Neural cell (in vitro differentiated cells): Measurements from ENCODE around the gene C4orf51. TPM values are rescaled to one million over a fixed set of nuclear protein-coding genes. Genes with fewer than 3 reads are reported as not detected.

Experiments used
- H2AFZ ChIP-seq: fragments of 200-600, 300-800 bp; sonication (generic), shearing (Covaris generic); 2 replicates; pipeline ENCODE4 v1.6.0; 2014; ENCODE audit warnings: low read depth, mild to moderate bottlenecking, antibody characterized with exemption, low read length, moderate library complexity
- H3F3A ChIP-seq: fragments of 200-600 bp; shearing (Covaris generic); 2 replicates; pipeline ENCODE4 v1.6.1; 2016; ENCODE audit warnings: mild to moderate bottlenecking, moderate library complexity, mixed read lengths, antibody characterized with exemption, low read length; ENCODE audit not compliant: insufficient read depth, poor library complexity, severe bottlenecking
- H3K27ac ChIP-seq: fragments of 200-600, 300-800 bp; sonication (generic), shearing (Covaris generic); 2 replicates; pipeline ENCODE4 v1.5.1; 2014; ENCODE audit warnings: mild to moderate bottlenecking, low read length, moderate library complexity
- H3K27me3 ChIP-seq: fragments of 300-800, 200-600 bp; sonication (generic), shearing (Covaris generic); 2 replicates; pipeline ENCODE4 v1.6.0; 2014; ENCODE audit warnings: mild to moderate bottlenecking, low read depth, low read length, moderate library complexity; ENCODE audit not compliant: insufficient read depth
- H3K36me3 ChIP-seq: fragments of 300-800, 200-600 bp; sonication (generic), shearing (Covaris generic); 2 replicates; pipeline ENCODE4 v1.5.1; 2014; ENCODE audit warnings: mild to moderate bottlenecking, antibody characterized with exemption, low read length, moderate library complexity; ENCODE audit not compliant: insufficient read depth
- H3K4me2 ChIP-seq: fragments of 300-800, 200-600 bp; sonication (generic), shearing (Covaris generic); 2 replicates; pipeline ENCODE4 v1.6.0; 2014; ENCODE audit warnings: mild to moderate bottlenecking, low read length
- H3K4me3 ChIP-seq: fragments of 300-800, 200-600 bp; sonication (generic), shearing (Covaris generic); 2 replicates; pipeline ENCODE4 v1.5.1; 2014; ENCODE audit warnings: mild to moderate bottlenecking, low read length, moderate library complexity
- H3K79me2 ChIP-seq: fragments of 200-600 bp; shearing (Covaris generic); replicated peaks from 2 replicates; pipeline ENCODE4 v1.6.0; 2014; ENCODE audit warnings: mild to moderate bottlenecking, low read length, moderate library complexity; ENCODE audit not compliant: insufficient read depth
- H3K9ac ChIP-seq: fragments of 300-800, 200-600 bp; sonication (generic), shearing (Covaris generic); 2 replicates; pipeline ENCODE4 v1.6.1; 2016; ENCODE audit warnings: mild to moderate bottlenecking, low read length, mixed read lengths
- H3K9me2 ChIP-seq: fragments of 200-600 bp; shearing (Covaris generic); 2 replicates; pipeline ENCODE4 v1.6.1; 2016; ENCODE audit warnings: mild to moderate bottlenecking, low read length, mixed read lengths; ENCODE audit not compliant: insufficient read depth
- H3K9me3 ChIP-seq: fragments of 200-600, 300-800 bp; sonication (generic), shearing (Covaris generic); 2 replicates; pipeline ENCODE4 v1.6.1; 2016; ENCODE audit warnings: mild to moderate bottlenecking, mixed run types, low read length, moderate library complexity, mixed read lengths
- H4K20me1 ChIP-seq: fragments of 200-600 bp; shearing (Covaris generic); 2 replicates; pipeline ENCODE4 v1.6.1; 2016; ENCODE audit warnings: mild to moderate bottlenecking, mixed run types; ENCODE audit not compliant: insufficient read depth
- EP300 ChIP-seq: fragments of 450-650 bp; conservative IDR thresholded peaks from 2 replicates; pipeline ENCODE4 v1.6.1; 2014; ENCODE audit warnings: antibody characterized with exemption, mild to moderate bottlenecking, moderate library complexity; ENCODE audit not compliant: poor library complexity, severe bottlenecking
- EZH2 ChIP-seq: fragments of 200-600, 300-800 bp; shearing (Covaris generic), sonication (generic); IDR thresholded peaks from 2 replicates; pipeline ENCODE4 v1.6.1; 2014; ENCODE audit warnings: antibody characterized with exemption, low read length, borderline replicate concordance, mild to moderate bottlenecking; ENCODE audit not compliant: insufficient read depth, poor library complexity, severe bottlenecking
- MXI1 ChIP-seq: fragments of 450-650 bp; conservative IDR thresholded peaks from 2 replicates; pipeline ENCODE4 v1.6.1; 2014; ENCODE audit warnings: antibody characterized with exemption, mild to moderate bottlenecking; ENCODE audit not compliant: poor library complexity, severe bottlenecking
- POLR2AphosphoS5 ChIP-seq: IDR thresholded peaks from 2 replicates; pipeline ENCODE4 v1.6.1; 2012
- RAD21 ChIP-seq: fragments of 450-650 bp; conservative IDR thresholded peaks from 2 replicates; pipeline ENCODE4 v1.6.1; 2014; ENCODE audit warnings: antibody characterized with exemption, mild to moderate bottlenecking, moderate library complexity
- REST ChIP-seq: IDR thresholded peaks from 2 replicates; pipeline ENCODE4 v1.6.1; 2012; ENCODE audit warnings: borderline replicate concordance
- SMC3 ChIP-seq: fragments of 450-650 bp; conservative IDR thresholded peaks from 2 replicates; pipeline ENCODE4 v1.6.1; 2014; ENCODE audit warnings: antibody characterized with exemption, mild to moderate bottlenecking, moderate library complexity; ENCODE audit not compliant: poor library complexity
- TAF1 ChIP-seq: IDR thresholded peaks from 2 replicates; pipeline ENCODE4 v1.6.1; 2012; ENCODE audit warnings: low read depth
- polyA plus RNA-seq: library from polyadenylated mRNA; depleted of rRNA; stranded (reverse); fragments of >200 nt; gene quantifications from 2 replicates; pipeline ENCODE4 v1.2.3, GENCODE V29; 2014
- TF ChIP-seq, protein P1 (sequence below): fragments of 450-650 bp; IDR thresholded peaks from 2 replicates; pipeline ENCODE4 v1.5.1; 2014; ENCODE audit warnings: antibody characterized with exemption, mild to moderate bottlenecking, moderate library complexity; ENCODE audit not compliant: poor library complexity, severe bottlenecking

C4orf51 gene
- polyA plus RNA-seq, 1 donor from 2014 or later, result not detected

DNA sequence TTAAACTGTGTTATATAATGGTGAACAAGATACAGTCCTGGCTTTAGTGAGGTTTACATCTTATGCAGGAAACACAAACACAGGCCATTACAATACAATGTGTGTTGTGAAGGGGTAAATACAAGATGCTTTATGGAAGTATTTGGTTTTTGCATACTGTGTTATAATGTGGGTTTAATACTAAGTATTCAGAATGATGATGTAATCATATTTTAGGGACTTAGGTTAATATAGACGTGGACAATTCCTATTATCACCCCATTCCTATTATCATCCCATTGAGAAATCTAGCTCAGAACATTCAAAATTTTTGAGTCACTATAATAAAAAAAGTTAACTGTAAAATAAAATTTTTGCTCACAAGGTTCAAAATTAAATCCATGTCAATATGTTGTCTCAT, 36.7 kb upstream of the C4orf51 start:
- Histone ChIP-seq H3K9me3 (no peaks in the 10 kb centered on the region), H3K4me3 (no peak overlapping the region), H3F3A (no peaks in the 10 kb centered on the region), H3K36me3 (peaks cover 12% of the 10 kb centered on the region), H3K79me2 (no peaks in the 10 kb centered on the region), H2AFZ (no peak overlapping the region), H4K20me1 (no peaks in the 10 kb centered on the region), H3K27ac (no peak overlapping the region), H3K9ac (no peak overlapping the region), H3K27me3 (no peaks in the 10 kb centered on the region), H3K4me2 (no peak overlapping the region), H3K9me2 (no peaks in the 10 kb centered on the region)
- no peak for TF ChIP-seq RAD21

DNA sequence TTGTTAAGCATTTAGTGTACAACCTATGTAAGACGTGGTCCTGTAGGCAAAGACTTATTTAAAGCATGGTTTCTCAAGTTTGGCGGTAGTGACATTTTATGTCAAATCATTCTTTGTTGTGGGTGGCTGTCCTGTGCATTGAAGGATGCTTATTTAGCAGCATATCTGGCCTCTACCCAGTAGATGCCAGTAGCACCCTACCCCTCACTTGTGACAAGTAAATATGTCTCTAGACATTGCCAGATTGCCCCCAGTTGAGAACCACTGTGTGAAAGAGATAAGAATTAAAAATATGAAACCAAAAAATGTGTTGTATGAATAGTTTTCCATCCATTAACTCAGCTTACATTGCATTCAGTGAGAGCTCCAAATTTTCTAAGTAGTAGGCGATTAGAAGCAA, 35.2 kb upstream of the C4orf51 start:
- no peaks in the 10 kb centered on the region for H3K27me3 ChIP-seq
- TF ChIP-seq, protein P1, sequence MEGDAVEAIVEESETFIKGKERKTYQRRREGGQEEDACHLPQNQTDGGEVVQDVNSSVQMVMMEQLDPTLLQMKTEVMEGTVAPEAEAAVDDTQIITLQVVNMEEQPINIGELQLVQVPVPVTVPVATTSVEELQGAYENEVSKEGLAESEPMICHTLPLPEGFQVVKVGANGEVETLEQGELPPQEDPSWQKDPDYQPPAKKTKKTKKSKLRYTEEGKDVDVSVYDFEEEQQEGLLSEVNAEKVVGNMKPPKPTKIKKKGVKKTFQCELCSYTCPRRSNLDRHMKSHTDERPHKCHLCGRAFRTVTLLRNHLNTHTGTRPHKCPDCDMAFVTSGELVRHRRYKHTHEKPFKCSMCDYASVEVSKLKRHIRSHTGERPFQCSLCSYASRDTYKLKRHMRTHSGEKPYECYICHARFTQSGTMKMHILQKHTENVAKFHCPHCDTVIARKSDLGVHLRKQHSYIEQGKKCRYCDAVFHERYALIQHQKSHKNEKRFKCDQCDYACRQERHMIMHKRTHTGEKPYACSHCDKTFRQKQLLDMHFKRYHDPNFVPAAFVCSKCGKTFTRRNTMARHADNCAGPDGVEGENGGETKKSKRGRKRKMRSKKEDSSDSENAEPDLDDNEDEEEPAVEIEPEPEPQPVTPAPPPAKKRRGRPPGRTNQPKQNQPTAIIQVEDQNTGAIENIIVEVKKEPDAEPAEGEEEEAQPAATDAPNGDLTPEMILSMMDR, result no peak
- TF ChIP-seq POLR2AphosphoS5 (no peak), REST (no peak), MXI1 (no peak), TAF1 (no peak), EP300 (no peak), SMC3 (no peak), RAD21 (no peak), EZH2 (no peak)
- H3K27ac ChIP-seq, result no peak overlapping the region
- H3K4me2 ChIP-seq, result no peak overlapping the region
- H4K20me1 ChIP-seq, result no peaks in the 10 kb centered on the region
- no peak overlapping the region for H3K4me3 ChIP-seq
- no peaks in the 10 kb centered on the region for H3K9me2 ChIP-seq
- no peaks in the 10 kb centered on the region for H3F3A ChIP-seq
- H3K79me2 ChIP-seq, result no peaks in the 10 kb centered on the region
- H2AFZ ChIP-seq, result no peak overlapping the region
- no peak overlapping the region for H3K9ac ChIP-seq
- H3K9me3 ChIP-seq, result no peaks in the 10 kb centered on the region
- H3K36me3 ChIP-seq, result peaks cover 6% of the 10 kb centered on the region

DNA sequence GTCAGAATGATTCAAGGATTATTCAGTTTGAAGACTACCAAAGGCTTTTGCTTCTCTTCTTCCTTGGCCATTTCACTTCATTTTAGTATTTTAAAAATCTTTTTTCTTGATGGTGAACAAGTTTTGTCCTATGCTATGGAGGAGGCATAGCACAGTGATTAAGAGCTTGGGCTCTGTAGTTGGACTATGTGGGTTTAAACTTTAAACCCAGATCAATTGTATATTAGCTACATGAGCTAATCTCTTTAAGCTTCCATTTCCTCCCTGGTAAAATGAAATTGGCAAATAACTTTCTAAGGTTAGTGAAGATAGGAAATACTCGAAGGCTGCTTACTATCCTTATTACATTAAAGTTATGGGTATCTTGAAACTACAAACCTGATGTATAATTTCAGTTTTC, 23.8 kb upstream of the C4orf51 start:
- H3K36me3 ChIP-seq, result no peaks in the 10 kb centered on the region
- no peak overlapping the region for H2AFZ ChIP-seq
- no peak overlapping the region for H3K9ac ChIP-seq
- H3K79me2 ChIP-seq, result no peaks in the 10 kb centered on the region
- H3F3A ChIP-seq, result no peaks in the 10 kb centered on the region
- no peak overlapping the region for H3K4me3 ChIP-seq
- no peaks in the 10 kb centered on the region for H3K9me2 ChIP-seq
- no peak overlapping the region for H3K4me2 ChIP-seq
- TF ChIP-seq MXI1, result no peak
- TF ChIP-seq EZH2, result no peak
- no peak for TF ChIP-seq EP300
- TF ChIP-seq, protein P1, result no peak
- TF ChIP-seq SMC3, result no peak
- TF ChIP-seq TAF1, result no peak
- no peak for TF ChIP-seq POLR2AphosphoS5
- H3K27ac ChIP-seq, result no peak overlapping the region
- no peaks in the 10 kb centered on the region for H3K9me3 ChIP-seq
- no peaks in the 10 kb centered on the region for H3K27me3 ChIP-seq
- no peaks in the 10 kb centered on the region for H4K20me1 ChIP-seq
